Activated CD4-positive, alpha-beta T cell treated with anti-CD3 and anti-CD28 coated beads for 48 hours (primary cell): ENCODE measurements around the gene NRCAM.

ENCODE experiments used
- DNase-seq: peaks from one replicate; pipeline ENCODE4 v3.0.0-alpha.2; 2020

NRCAM gene

DNA sequence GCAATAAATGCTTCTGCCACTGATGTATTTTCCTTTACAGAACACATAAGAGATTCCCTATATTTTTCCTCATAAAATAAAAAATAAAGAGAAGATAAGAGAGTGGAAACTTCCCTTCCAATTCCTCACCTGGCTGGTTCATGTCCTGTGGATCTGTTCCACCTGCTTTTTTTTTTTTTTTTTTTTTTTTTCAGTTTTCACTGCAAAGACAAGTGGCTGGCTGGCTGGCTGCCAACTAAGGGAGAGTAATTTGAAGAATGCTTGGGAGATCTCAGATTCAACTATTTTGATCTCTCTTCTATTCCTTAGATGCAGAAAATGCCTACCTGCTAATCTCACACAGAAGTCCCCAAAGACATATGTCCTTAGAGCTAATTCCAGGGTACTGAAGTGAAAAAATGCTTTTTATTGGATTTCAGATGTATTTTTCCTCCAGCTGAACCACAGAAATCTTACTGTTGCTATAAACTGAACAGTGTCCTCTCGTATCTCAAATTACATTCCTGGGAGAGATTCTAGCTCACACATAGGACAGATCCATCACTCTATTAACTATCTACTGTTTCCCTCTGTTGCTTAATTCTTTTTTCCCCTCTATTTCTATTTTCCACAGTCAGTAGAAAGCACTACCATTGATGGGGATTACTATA lies 120.8 kb downstream of the NRCAM start:
- no peak for DNase-seq

DNA sequence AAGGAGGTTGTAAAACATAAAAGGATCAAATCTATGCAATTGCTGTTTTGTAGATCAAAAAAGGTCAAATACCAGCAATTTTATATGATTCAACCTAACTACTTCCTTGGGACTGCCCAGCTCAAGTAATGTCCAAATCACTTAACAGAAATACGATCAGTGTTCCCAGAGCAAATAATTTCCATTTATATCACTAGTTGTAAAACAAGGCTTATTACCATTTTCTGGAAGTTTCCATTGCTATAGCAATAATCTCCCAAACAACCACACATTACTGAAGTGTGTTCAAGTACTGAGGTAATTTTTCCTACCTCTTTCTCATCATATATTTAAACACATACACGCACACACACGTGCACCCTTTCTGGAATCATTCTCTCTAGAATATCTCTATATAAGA lies 123.3 kb downstream of the NRCAM start:
- DNase-seq = no peak

DNA sequence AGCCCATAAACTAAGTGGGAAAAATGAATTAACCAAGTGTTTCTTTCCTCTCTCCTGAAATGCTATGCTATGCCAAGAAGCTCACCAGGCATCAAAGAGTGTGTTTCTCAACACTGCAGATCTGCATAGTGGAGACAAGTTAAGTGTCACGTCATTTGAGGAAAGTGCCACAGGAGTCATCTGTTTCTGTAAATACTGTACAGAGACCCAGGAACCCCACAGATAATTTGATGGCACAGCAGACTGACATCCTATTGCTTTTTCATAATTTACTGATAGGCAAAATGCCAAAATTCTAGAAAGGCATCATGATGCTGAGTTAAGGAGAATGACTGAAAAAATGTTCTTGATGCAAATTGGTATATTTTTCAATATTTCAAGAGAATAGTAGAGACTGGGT lies 124.3 kb downstream of the NRCAM start:
- DNase-seq = no peak

DNA sequence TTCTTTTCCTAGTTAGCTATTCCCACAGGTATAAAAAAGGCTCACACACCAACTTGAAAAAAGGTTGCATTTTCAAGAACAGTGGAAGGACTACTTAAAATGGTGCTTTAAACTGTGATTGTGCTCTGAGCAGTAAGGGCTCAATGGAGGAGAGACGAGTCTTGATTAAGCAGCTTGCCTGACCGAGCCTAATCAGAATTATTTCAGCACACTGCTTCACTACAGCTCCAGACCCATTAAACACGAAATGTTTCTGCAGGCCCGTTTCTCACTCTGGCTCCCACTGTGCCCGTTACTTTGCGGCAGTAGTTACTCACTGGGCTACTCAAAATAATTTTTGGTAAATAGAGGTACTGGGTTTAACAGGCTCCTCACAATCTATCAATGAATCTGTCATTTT lies 126.0 kb downstream of the NRCAM start:
- DNase-seq = no peak

DNA sequence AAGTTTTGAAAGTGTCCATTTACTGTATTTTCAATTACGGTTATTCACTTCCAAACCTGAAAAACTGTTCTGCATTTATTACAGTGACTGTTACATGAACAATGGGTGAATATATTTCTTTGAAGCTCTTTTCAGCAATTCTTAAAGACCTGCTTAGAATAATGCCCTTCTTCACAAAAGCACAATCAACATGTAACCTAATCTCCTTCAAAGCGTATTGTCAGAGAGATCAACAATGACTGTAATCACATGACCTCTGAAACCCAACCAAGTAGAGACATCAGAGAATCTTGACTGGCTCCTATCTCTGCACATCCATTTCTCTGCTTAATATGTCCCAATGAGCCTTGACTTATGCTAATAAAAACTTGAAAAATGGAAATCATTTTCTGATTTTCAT lies 126.7 kb downstream of the NRCAM start:
- DNase-seq = no peak

DNA sequence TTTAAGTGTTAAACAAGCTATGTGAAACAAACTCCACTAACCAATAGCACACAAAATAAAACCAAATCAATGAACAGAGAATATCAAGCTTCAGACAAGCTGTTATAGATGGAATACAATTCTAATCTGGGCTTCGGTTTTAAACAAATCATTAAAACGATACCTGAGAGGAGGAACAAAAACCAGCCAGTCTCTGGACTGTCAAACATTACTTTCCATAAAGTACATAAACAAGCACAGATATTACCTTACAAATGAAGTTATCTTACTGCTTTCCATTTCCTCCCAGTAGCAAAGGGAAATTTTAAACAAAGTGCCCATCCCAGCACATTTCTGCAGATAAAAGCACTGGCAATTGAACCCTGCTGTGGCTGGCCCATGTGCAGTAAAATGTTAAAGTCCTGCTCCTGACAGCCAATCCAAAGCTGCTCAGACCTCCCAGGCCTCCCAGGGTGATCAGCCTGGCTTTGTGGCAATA lies 128.0 kb downstream of the NRCAM start:
- no peak for DNase-seq

DNA sequence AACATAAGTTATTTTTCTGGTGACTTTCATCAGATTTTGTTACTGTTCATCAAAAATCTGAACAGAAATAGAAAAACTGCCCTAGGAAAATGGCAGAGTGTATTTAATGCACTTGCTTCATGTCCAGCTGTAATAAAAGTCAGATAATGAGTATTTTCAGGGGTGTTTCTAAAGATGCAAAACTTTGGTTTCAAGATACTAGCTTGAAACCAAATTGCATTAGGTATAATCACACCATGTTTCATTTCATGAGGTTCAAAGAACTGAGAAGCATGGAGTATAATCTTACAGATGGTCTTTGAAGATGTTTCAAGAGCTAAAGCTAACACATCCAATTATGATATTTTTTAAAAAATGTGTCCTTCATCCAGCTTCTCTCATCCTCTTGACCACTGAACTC lies 128.9 kb downstream of the NRCAM start:
- DNase-seq = no peak

DNA sequence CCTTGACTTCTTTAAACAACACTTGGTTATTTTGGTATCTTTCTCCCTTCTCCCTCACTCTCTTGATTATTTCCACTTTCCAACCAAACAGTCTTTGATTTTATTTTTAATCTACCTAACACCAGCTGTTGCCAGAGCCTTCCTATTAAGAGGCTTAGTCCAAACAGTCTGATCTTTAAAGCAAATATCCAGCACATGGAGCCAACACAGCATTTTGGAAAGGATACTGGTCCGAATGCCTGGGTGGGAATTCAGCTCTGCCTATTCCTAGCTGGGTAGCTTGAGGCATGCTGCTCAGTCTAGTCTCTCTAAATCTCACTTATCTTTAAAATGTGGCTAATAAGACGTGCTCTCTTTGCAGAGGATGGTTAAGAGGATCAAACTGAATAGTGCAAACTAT lies 129.3 kb downstream of the NRCAM start:
- DNase-seq = no peak

DNA sequence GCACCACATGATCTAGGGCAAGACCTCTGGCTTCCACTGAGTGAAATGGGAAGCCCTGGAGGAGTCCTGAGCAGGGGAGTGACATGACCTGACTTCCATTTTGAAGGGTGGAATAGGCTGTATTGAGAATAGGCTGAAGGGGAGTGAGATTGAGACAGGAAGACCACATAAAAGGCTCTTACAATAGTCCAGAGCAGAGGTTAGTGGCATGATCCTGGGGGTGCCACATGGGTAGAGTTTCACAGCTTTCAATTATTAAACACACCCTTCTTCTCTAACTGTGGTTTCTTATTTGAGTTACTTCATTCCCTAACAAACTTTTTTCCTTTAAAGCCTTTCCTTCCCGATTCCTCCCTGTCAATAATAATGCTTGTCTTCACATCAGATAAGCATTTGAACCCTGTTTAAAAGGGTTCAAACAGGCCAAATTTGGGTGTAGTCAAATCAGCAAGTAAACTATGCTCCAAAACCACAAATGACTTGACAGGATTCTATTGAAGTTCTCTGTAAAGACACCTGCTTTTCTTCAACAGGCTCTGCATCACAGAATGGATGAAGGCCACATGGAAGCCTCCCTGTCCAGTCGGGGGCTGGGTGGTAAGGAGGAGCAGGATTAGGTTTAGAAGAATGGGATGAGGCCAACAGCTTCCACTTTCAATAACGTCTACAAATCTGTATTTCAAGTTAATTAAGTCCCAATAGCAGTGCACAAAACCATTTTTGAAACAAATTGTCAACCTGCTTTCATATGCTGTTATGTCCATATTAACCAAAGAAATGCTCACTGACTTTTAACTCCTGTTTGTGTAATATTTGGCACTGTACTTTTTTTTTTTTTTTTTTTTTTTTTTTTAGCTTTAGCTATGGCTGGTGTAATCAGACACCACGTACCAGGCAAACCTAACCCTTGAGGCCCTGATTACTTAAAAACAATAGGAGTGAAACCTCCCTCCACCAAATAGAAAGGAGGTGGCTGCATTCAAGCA lies 131.9 kb downstream of the NRCAM start:
- no peak for DNase-seq

DNA sequence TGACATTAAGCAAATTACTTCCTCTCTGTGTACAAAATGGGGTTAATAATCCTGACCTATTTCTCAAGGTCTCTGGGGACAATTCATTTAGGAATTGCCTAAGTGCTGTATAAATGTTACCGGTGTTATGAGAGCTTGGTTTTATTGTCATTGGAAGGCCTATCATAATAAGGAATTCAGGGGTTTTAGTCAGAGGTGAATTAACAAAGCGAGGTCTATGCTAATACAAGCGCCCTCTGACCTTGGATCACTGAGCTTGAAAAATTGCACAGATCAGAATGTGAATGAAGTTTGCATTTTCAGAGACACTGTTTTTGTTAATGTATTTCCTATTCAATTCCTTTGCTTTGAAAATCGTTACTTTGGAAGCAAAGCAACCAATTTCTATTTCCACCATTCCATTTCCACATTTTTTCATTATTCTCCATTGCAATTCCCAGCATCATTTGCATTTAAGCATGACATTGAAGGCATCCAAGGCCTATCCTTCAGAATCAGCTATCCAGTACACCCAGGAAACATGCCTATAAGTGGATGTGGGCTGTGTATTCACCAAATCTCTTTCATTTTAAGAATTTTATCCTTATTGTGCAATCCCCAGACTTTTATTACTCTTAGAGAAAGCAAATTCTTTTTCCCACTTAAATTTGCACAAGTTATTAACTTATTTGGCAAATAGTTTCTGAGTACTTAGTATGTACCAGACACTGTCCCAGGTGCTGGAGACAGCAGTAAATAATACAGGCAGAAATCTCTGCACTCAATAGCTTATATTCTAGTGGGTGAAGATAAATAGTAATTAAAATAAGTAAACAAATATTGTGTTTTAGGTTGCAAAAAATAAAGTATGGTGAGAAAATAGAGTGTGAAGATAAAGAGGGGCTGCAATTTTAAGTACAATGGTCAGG lies 133.1 kb downstream of the NRCAM start:
- no peak for DNase-seq

DNA sequence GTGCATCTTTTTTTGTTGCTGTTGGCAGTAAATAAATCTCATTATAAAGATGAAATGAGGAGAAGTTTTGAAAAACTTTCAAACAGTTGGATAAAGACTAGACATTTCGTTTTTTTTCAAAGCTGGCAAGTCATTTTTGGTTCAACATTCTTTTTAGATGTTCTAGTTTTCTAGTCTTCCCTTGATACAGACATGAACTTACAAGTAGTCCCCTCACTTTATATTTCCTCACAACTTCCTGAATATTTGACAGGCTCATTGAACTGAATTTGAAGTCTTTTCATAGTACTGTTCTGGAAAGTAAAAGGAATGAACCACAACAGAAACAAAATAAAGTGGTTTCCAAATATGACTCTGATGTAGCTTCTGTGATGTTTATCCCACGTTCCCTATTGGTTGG lies 134.2 kb downstream of the NRCAM start:
- no peak for DNase-seq

DNA sequence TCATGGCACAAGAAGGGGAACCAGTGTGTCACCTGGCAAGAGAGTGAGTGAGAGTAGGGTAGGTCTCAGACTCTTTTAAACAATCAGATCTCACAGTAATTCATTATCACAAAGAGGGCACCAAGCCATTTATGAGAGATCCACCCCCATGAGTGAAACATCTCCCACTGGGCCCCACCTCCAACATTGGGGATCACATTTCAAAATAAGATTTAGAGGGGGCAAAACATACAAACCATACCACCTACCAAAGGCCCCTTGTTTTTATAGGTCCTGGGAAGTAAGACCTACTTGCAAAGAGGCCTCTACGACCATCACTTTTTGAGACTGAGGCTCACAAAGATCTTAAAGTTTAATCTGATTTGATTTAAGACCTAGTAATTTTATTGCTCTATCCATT lies 134.9 kb downstream of the NRCAM start:
- DNase-seq = no peak

DNA sequence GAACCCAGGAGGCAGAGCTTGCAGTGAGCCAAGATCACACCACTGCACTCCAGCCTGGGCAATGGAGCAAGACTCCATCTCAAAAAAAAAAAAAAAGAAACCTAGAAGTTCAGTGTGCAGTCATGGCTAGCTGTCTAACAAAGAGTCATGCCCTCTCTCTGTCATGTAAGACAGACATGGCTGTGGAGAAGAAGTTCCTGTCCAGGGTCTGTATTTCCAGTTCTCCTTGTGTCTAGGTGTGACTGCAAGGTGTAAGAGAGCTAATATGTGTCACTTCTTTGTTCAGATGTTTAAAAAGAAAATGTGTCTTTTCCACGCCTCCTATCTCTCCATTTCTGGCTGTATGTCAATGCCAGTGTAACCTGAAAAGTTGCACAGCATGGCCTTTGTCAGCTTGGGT lies 139.5 kb downstream of the NRCAM start:
- DNase-seq = no peak

DNA sequence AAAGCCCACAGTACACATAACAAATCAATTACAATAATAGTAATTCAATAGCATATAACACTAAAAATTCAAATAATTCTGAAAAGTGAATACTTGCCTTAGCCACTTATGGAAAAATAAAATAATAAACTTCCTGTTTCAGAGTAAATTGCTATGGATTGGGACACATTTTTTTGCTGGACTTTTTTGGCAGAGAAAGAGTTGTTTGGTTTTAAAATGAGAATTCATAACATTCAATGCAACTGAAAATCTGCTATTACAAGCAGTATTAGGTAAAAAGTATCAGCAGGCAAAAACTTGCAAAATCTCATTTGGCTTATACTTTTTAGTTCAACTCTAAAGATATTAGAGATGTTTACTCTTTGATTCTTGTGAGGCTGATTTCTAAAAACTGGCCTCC lies 141.7 kb downstream of the NRCAM start:
- no peak for DNase-seq

DNA sequence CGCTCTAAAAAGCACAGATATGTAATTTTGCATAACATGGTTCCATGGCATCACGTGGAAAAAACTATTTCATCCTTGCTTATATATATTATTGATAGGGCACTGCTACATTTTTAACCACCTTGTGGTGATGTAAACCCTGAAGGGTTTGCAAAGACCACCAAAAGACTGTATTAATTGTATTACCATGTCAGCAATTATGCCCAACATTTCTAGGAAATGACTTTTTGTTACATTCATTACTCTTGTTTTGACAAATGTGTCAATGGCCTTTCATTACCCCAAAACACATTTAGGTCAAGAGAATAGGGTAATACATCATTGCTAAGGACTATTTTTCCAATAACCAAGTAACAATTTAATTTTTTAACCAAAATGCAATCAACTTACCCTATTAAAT lies 142.2 kb downstream of the NRCAM start:
- no peak for DNase-seq

DNA sequence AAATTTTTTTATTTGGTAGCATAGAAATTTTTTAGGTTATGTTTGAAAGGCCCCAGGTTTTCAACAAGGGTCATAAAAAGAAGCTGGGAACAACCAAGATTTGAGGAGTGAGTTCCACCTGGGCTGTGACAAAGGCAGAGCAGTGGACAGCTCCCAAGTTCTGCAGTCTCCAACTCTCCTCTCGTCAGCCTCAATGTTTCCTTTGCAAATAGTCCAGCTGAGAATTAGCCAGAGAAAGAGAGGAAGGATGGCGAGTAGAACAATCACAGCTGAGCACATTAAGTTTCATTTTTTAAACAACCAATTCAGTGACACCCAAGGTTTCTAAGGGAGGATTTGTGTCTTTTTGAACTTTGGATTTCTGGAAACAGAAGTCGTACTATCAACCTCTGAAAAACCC lies 143.2 kb downstream of the NRCAM start:
- DNase-seq = no peak

DNA sequence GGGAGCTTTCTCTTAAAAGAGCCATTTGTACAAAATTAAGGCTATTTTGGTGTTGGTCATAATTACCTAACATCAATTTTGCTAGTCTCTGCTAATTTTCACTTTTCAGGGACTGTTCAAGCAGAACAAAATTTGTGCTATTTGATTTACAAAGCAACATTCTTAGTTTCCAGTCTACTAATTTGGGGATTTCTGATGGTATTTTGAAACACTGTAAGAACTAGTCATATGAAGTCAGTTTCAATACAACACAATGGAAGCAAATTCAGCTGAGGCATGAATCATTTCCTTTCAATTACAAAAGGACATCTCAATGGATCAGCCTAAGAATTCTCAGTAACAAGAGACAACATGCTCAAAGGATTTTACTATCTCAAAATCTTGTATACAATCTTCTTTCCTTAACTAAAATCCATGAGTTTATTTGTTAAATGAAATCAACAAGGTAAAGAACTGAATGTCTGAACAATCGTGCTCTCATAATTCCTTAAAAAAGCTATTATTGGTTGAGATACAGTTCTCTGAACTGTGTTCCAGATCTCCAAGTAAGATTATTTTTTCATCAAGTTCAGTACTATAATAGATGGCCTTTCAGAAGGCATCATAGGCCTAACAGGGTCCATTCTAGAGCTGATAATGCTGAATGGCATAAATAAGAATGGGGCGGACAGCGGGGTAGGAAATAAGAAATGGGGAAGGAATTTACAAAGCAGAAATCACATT lies 144.6 kb downstream of the NRCAM start:
- DNase-seq = no peak

DNA sequence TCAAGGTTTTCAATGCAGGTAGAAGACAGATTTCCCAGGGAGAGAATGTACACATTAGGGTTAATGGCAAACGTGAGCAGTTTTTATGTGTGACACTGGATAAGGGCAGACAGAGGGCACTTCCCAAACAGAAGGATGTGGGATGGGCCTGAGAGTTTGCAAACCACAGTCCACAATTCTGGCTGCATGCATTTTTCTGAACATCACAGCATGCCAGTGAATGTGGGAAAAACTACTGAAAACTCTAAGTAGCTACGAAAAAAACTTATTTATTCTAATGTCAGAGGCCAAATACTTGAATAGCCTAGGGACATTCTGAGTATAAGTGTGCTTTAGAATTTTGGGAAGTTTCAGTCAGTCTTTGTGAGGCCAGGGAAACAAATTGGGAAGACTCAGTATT lies 145.9 kb downstream of the NRCAM start:
- no peak for DNase-seq

DNA sequence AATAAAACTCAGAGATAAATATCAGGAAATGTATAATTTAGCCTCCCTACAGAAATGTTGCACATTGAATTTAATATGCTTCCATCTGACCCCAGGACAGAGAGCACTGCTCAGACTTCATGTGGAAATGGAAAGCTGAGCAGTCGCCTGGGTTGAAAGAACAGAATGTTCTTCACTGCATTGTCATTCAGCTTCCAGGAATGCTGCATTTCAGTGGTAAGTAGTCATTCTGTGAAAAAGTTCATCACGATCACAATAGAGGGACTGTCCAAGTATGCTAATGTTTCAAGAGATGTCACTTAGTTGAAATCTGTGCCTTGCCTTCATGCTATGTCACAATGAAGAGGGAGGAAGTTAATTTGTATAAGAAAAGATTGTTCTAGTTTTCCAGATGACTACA lies 147.3 kb downstream of the NRCAM start:
- no peak for DNase-seq

DNA sequence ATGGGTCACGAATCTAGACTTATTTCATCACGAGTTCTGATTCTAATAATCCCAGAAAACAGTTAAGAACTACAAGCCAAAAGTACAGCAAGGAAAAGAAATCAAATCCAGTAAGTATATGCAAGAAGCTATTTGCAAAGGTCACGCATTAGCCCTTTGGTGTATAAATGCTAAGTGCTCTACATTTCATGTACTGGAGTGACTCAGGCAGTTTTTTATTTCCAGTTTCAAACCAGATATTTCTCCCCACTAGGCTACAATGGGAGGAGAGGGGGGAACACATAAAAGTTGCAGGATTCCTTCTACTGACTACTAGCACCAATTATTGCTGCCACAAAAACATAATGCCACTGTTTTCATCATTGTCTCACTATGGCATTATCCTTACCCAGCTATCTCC lies 148.0 kb downstream of the NRCAM start:
- DNase-seq = no peak

DNA sequence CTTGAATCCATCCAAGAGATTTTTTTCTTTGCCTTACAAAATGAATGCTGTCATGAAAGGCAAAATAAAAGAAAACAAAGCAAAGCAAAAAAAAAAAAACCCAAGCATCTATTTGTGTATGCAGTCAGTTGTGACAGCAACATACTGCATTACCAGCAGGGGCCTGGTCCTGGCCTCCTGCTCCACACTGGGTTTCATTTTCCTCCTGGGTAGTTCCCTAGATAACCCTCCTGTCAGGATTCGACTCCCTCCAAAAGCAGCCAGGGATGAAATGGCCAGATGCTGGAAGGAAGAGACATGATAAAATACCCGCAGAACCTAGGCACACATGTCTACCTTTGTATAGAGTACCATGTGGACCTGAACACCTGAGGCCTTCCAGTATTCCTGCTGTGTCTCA lies 148.6 kb downstream of the NRCAM start:
- DNase-seq = no peak

DNA sequence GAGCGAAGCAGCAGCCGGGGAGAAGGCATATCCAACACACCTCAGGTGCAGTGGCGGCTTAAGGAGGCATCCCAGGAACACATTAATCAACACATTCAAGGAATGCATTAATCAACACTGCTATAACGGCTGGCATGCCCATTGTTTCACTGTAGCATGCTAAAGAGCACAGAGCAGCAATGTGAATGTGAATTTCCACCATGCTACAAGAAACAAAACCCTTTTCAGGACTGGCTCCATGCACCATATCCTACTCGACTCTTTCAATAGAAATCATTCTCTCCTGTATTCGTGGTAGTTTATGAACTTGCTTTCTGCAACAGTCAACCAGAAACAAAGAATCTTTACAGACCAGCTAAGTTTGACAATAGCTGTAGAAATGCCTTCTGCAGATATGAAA lies 149.0 kb downstream of the NRCAM start:
- DNase-seq = no peak

DNA sequence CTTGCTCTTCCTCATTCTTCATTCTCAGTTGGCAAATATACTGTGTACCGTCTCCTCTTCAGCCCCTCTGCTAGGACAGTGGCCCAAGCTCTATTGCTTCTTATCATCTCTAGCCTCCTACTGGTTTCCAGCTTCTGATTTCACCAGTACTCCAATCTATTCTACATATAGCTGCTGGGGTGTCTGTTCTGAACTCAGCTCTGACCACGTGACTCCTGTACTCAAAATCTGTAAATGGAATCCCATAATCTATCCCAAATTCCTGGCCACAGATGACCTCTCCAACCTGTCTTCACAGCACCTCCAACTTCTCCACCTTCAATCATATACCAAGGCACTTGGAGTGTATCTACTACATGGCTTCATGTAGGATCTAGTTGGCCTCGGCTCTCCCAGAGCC lies 152.9 kb downstream of the NRCAM start:
- DNase-seq = no peak
